ENCODE measurements around the gene KLF6.

Gene KLF6

GRCh38 chr10:3764626-3765112 lies 20.3 kb downstream of the KLF6 start:
- no peak overlapping the region for H3K9ac ChIP-seq (ENCODE audit: low read depth, low read length)
- no peaks in the 10 kb centered on the region for H3K36me3 ChIP-seq (ENCODE audit: insufficient read depth, low read length)
- peaks cover 54% of the 10 kb centered on the region for H3K4me1 ChIP-seq (ENCODE audit: insufficient read depth, low read length)
- no peaks in the 10 kb centered on the region for H3K9me3 ChIP-seq (ENCODE audit: control insufficient read depth, insufficient read depth, low read length)

DNA sequence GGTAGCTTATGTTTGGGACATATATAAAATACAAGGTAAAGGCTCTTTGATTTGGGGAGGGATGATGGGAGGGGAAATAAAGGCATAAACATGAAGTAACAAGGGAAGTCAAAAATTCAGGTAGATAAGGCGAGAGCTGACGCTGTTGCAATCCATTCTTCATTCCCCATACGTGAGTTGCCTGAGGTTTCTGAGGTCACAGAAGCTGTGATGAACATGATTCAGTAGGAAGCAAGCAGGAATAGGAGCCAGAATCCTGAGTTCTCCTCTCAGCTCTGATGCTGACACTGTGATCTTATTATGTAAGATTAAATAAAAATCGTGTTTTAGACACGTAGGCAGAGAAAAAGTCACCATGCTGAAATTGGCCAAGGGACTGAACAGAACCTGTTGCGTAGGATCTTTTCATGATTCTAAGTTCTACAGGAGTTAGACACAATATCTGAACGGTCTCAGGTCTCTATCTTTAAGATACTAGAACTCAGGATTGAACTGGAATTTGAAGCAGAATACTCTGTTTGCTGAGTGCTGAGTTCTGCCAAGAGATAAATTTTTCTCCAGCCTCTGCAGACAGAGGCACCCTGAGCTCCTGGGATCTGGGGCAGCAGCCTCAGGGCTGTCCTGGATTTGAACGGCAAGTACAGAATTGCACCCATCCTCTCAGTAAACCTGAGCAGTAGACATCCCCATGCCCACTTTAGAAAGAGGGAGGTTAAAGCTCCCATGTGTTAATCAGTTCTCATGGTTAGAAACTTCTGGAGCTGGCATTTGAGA lies 21.0 kb downstream of the KLF6 start:
- H3K4me1 ChIP-seq (ENCODE audit: insufficient read depth, low read length), result peaks cover 54% of the 10 kb centered on the region
- no peak overlapping the region for H3K9ac ChIP-seq (ENCODE audit: low read depth, low read length)
- H3K36me3 ChIP-seq (ENCODE audit: insufficient read depth, low read length), result no peaks in the 10 kb centered on the region
- H3K9me3 ChIP-seq (ENCODE audit: control insufficient read depth, insufficient read depth, low read length), result no peaks in the 10 kb centered on the region

DNA sequence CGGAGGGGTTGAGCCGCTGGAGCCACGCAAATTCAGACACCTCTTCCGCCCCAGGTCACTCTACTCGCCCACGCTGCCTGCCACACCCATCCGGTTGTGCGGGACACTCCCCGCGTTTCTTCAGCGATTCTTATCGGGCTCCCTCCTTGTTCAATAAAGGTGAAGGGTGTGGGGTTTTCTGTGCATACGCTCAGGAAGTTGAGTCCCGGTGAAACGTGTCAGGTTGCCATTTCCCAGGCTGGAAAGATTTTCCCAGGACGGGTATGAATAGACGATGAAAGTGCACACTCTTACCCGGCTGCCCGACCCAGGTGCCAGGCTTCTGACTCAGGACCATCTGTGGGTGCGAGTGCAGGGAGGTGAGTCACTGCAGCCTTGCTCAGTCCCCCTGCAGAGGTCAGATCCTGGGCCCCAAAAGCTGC lies 22.0 kb downstream of the KLF6 start:
- Histone ChIP-seq H3K9ac (ENCODE audit: low read depth, low read length) (no peak overlapping the region), H3K36me3 (ENCODE audit: insufficient read depth, low read length) (no peaks in the 10 kb centered on the region), H3K4me1 (ENCODE audit: insufficient read depth, low read length) (peaks cover 59% of the 10 kb centered on the region), H3K9me3 (ENCODE audit: control insufficient read depth, insufficient read depth, low read length) (no peaks in the 10 kb centered on the region)

- no peaks in the 10 kb centered on the region for H3K36me3 ChIP-seq (ENCODE audit: insufficient read depth, low read length)
- no peaks in the 10 kb centered on the region for H3K9me3 ChIP-seq (ENCODE audit: control insufficient read depth, insufficient read depth, low read length)
- H3K9ac ChIP-seq (ENCODE audit: low read depth, low read length), result no peak overlapping the region
- H3K4me1 ChIP-seq (ENCODE audit: insufficient read depth, low read length), result peaks cover 60% of the 10 kb centered on the region
Measured at GRCh38 chr10:3762309-3762708, 22.7 kb downstream of the KLF6 start.

DNA sequence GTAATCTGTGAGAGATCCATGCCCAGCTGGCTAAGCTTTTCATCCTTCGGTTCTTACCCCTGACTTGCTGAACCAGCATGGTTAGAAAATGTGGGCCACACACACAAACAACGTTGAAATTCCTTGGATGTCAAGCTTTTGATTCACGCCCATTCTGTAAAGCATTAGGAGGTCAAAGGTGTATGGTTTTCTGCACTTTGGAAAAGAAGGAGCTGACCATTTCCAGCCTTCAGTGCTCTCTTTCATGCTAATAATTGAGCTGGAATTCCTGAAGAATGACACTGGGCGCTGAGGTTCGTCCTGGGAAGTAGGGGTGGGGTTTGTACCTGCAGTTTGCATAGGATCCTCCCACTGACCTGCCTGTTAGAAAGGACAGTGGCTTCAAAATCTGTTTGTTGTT lies 23.1 kb downstream of the KLF6 start:
- H3K36me3 ChIP-seq (ENCODE audit: insufficient read depth, low read length), result no peaks in the 10 kb centered on the region
- H3K4me1 ChIP-seq (ENCODE audit: insufficient read depth, low read length), result peaks cover 60% of the 10 kb centered on the region
- H3K9me3 ChIP-seq (ENCODE audit: control insufficient read depth, insufficient read depth, low read length), result no peaks in the 10 kb centered on the region
- H3K9ac ChIP-seq (ENCODE audit: low read depth, low read length), result no peak overlapping the region

DNA sequence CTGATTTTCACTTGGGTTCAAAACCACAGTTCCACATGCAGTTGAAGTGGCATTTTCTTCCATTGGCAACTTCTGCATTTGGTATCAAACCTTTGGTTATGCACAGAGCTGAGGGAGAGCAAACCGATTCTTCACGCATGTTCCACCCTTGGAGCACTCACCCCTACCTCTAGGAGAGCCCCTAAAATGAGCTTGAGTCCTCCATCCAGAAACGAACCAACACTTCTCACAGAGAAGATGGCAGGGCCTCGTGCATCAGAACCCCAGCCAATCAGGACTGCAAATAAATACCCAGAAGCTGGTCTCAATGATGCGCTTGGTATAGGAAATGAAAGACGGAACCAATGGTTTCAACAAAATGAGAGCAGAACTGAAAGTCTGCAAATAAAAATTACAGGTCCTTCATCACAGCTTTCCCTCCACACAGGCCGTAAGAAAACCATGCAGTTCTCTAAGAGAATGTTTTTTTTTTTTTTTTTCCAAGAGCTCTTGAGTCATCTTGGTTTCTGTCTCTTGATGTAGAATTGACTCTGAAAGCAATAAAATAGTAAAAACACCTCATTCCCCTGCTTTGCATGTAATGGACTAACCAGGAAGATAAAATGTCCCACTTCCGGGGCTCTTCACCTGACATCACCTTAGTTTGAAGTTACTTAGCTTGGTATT lies 23.9 kb downstream of the KLF6 start:
- no peaks in the 10 kb centered on the region for H3K36me3 ChIP-seq (ENCODE audit: insufficient read depth, low read length)
- peaks cover 54% of the 10 kb centered on the region for H3K4me1 ChIP-seq (ENCODE audit: insufficient read depth, low read length)
- H3K9ac ChIP-seq (ENCODE audit: low read depth, low read length), result no peak overlapping the region
- H3K9me3 ChIP-seq (ENCODE audit: control insufficient read depth, insufficient read depth, low read length), result no peaks in the 10 kb centered on the region

GRCh38 chr10:3760083-3760482 lies 24.9 kb downstream of the KLF6 start:
- H3K4me1 ChIP-seq (ENCODE audit: insufficient read depth, low read length), result peaks cover 46% of the 10 kb centered on the region
- no peaks in the 10 kb centered on the region for H3K36me3 ChIP-seq (ENCODE audit: insufficient read depth, low read length)
- no peak overlapping the region for H3K9ac ChIP-seq (ENCODE audit: low read depth, low read length)
- no peaks in the 10 kb centered on the region for H3K9me3 ChIP-seq (ENCODE audit: control insufficient read depth, insufficient read depth, low read length)

GRCh38 chr10:3759397-3759796 lies 25.6 kb downstream of the KLF6 start:
- Histone ChIP-seq H3K9me3 (ENCODE audit: control insufficient read depth, insufficient read depth, low read length) (no peaks in the 10 kb centered on the region), H3K9ac (ENCODE audit: low read depth, low read length) (no peak overlapping the region), H3K4me1 (ENCODE audit: insufficient read depth, low read length) (peaks cover 45% of the 10 kb centered on the region), H3K36me3 (ENCODE audit: insufficient read depth, low read length) (no peaks in the 10 kb centered on the region)

- no peaks in the 10 kb centered on the region for H3K36me3 ChIP-seq (ENCODE audit: insufficient read depth, low read length)
- H3K9me3 ChIP-seq (ENCODE audit: control insufficient read depth, insufficient read depth, low read length), result no peaks in the 10 kb centered on the region
- H3K4me1 ChIP-seq (ENCODE audit: insufficient read depth, low read length), result peaks cover 39% of the 10 kb centered on the region
- no peak overlapping the region for H3K9ac ChIP-seq (ENCODE audit: low read depth, low read length)
Measured at GRCh38 chr10:3758491-3758970, 26.5 kb downstream of the KLF6 start.

GRCh38 chr10:3757638-3758490 lies 27.1 kb downstream of the KLF6 start:
- Histone ChIP-seq H3K9me3 (ENCODE audit: control insufficient read depth, insufficient read depth, low read length) (no peaks in the 10 kb centered on the region), H3K36me3 (ENCODE audit: insufficient read depth, low read length) (no peaks in the 10 kb centered on the region), H3K4me1 (ENCODE audit: insufficient read depth, low read length) (peaks cover 32% of the 10 kb centered on the region), H3K9ac (ENCODE audit: low read depth, low read length) (no peak overlapping the region)

GRCh38 chr10:3757250-3757637 lies 27.8 kb downstream of the KLF6 start:
- Histone ChIP-seq H3K36me3 (ENCODE audit: insufficient read depth, low read length) (no peaks in the 10 kb centered on the region), H3K9ac (ENCODE audit: low read depth, low read length) (no peak overlapping the region), H3K4me1 (ENCODE audit: insufficient read depth, low read length) (peaks cover 26% of the 10 kb centered on the region), H3K9me3 (ENCODE audit: control insufficient read depth, insufficient read depth, low read length) (no peaks in the 10 kb centered on the region)

DNA sequence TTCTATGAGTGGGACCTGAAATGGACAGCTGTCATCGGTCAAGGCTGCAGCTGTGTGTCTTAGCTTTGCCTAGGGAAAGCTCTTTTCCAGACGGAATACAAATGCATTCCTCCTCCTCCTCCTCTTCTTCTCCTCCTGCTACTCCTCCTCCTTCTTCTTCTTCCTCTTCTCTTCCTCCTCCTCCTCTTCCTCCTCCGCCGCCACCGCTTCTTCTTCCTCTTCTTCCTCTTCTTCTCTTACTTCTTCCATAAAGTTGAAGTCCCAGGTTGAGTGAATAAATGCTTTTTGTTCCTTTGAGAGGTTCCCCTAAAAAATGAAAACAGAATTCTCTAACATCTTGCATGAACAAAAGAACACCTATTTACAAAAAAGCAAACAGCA lies 28.7 kb downstream of the KLF6 start:
- no peak overlapping the region for H3K9ac ChIP-seq (ENCODE audit: low read depth, low read length)
- H3K36me3 ChIP-seq (ENCODE audit: insufficient read depth, low read length), result no peaks in the 10 kb centered on the region
- H3K9me3 ChIP-seq (ENCODE audit: control insufficient read depth, insufficient read depth, low read length), result no peaks in the 10 kb centered on the region
- peaks cover 21% of the 10 kb centered on the region for H3K4me1 ChIP-seq (ENCODE audit: insufficient read depth, low read length)

GRCh38 chr10:3755440-3756359 lies 29.3 kb downstream of the KLF6 start:
- Histone ChIP-seq H3K4me1 (ENCODE audit: insufficient read depth, low read length) (peaks cover 15% of the 10 kb centered on the region), H3K36me3 (ENCODE audit: insufficient read depth, low read length) (no peaks in the 10 kb centered on the region), H3K9me3 (ENCODE audit: control insufficient read depth, insufficient read depth, low read length) (no peaks in the 10 kb centered on the region), H3K9ac (ENCODE audit: low read depth, low read length) (no peak overlapping the region)

Data from ES-I3 (cell line).